ENCODE results near the gene TIE1. TPM values are rescaled to one million over a fixed set of nuclear protein-coding genes. Genes with fewer than 3 reads are reported as not detected.

The TIE1 gene
- total RNA-seq, 1 donor from 2014 or later, result 0.98 TPM

DNA sequence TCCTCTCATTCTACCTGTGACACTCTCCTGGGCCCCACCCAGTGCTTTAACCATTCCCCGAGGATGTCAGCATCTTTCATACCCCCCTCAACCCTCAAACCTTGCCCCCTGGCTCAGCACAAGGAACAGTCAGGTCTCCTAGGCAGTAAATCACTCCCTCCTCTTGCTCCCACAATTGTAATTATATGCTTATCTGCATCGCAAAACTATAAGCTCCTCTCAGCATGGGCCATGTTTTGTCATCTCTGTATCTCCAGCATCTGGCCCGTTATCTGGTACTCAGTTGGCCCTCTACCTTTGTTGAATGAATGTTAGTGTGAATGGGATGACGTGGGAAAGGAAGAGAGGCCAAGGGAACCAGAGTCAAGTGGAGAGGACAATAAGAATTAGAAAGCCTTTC lies 69.8 kb downstream of the TIE1 start:
- no peaks in the 10 kb centered on the region for H3K27me3 Mint-ChIP-seq (ENCODE audit: low read depth, unreplicated experiment)
- H2AFZ ChIP-seq (ENCODE audit: low read depth, low read length), result no peak overlapping the region
- H3K9ac ChIP-seq (ENCODE audit: low read length), result no peak overlapping the region
- FAIRE-seq (no peak), DNase-seq (ENCODE audit: low read depth) (no peak)
- H3K9me3 ChIP-seq (ENCODE audit: insufficient read depth, low read depth, low read length), result no peaks in the 10 kb centered on the region
- no peak for TF ChIP-seq EZH2 (IDR thresholded peaks at IDR 0.05; ENCODE audit: insufficient read depth, low read length)
- TF ChIP-seq, protein P1, sequence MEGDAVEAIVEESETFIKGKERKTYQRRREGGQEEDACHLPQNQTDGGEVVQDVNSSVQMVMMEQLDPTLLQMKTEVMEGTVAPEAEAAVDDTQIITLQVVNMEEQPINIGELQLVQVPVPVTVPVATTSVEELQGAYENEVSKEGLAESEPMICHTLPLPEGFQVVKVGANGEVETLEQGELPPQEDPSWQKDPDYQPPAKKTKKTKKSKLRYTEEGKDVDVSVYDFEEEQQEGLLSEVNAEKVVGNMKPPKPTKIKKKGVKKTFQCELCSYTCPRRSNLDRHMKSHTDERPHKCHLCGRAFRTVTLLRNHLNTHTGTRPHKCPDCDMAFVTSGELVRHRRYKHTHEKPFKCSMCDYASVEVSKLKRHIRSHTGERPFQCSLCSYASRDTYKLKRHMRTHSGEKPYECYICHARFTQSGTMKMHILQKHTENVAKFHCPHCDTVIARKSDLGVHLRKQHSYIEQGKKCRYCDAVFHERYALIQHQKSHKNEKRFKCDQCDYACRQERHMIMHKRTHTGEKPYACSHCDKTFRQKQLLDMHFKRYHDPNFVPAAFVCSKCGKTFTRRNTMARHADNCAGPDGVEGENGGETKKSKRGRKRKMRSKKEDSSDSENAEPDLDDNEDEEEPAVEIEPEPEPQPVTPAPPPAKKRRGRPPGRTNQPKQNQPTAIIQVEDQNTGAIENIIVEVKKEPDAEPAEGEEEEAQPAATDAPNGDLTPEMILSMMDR (IDR thresholded peaks at IDR 0.05; ENCODE audit: insufficient read depth, low read depth, low read length), result no peak
- no peak overlapping the region for H3K27ac ChIP-seq (ENCODE audit: low read depth, low read length)
- no peak overlapping the region for H3K4me3 Mint-ChIP-seq (ENCODE audit: unreplicated experiment)
- peaks cover 12% of the 10 kb centered on the region for H4K20me1 ChIP-seq (ENCODE audit: insufficient read depth, low read length)
- H3K4me2 ChIP-seq (ENCODE audit: low read length), result no peak overlapping the region
- H3K79me2 ChIP-seq (ENCODE audit: insufficient read depth, low read length), result peaks cover 36% of the 10 kb centered on the region
- H3K4me1 ChIP-seq (ENCODE audit: insufficient read depth, low read length), result peaks cover 43% of the 10 kb centered on the region
- no peak overlapping the region for H3K27ac Mint-ChIP-seq (ENCODE audit: unreplicated experiment)
- no peaks in the 10 kb centered on the region for H3K9me3 Mint-ChIP-seq (ENCODE audit: unreplicated experiment)
- H3K36me3 ChIP-seq (ENCODE audit: insufficient read depth, low read length), result no peaks in the 10 kb centered on the region
- no peaks in the 10 kb centered on the region for H3K27me3 ChIP-seq (ENCODE audit: insufficient read depth, low read length)
- peaks cover 3% of the 10 kb centered on the region for H3K36me3 Mint-ChIP-seq (ENCODE audit: low read depth, unreplicated experiment)
- peaks cover 15% of the 10 kb centered on the region for H3K4me1 Mint-ChIP-seq (ENCODE audit: low read depth, unreplicated experiment)
- no peak overlapping the region for H3K4me3 ChIP-seq (ENCODE audit: insufficient read depth, low read depth, low read length)

DNA sequence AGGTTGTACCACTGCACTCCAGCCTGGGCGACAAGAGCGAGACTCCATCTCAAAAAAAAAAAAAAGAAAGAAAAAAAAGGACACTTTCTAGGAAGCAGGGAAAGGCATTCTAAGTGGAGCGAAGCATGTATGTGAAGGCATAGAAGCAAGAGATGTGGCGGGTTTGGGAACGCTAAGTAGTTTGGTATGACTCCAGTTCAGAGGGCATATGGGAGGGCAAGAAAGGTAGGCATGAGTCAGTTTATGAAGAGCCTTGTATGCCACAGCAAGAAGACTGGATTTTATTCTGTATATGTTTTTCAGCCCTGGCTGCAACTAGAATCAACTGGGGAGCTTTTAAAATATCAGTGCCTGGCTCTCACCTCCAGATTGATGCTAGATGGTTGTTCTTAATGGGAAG lies 71.4 kb downstream of the TIE1 start:
- no peak overlapping the region for H2AFZ ChIP-seq (ENCODE audit: low read depth, low read length)
- H3K4me1 ChIP-seq (ENCODE audit: insufficient read depth, low read length), result peaks cover 27% of the 10 kb centered on the region
- Mint-ChIP-seq H3K27ac (ENCODE audit: unreplicated experiment) (no peak overlapping the region), H3K36me3 (ENCODE audit: low read depth, unreplicated experiment) (peaks cover 2% of the 10 kb centered on the region), H3K9me3 (ENCODE audit: unreplicated experiment) (no peaks in the 10 kb centered on the region), H3K4me3 (ENCODE audit: unreplicated experiment) (no peak overlapping the region), H3K27me3 (ENCODE audit: low read depth, unreplicated experiment) (no peaks in the 10 kb centered on the region), H3K4me1 (ENCODE audit: low read depth, unreplicated experiment) (peaks cover 6% of the 10 kb centered on the region)
- H3K27me3 ChIP-seq (ENCODE audit: insufficient read depth, low read length), result no peaks in the 10 kb centered on the region
- H3K27ac ChIP-seq (ENCODE audit: low read depth, low read length), result peak overlapping the region; percentile 78
- peaks cover 20% of the 10 kb centered on the region for H3K79me2 ChIP-seq (ENCODE audit: insufficient read depth, low read length)
- no peak overlapping the region for H3K4me3 ChIP-seq (ENCODE audit: insufficient read depth, low read depth, low read length)
- H3K36me3 ChIP-seq (ENCODE audit: insufficient read depth, low read length), result no peaks in the 10 kb centered on the region
- TF ChIP-seq EZH2 (IDR thresholded peaks at IDR 0.05; ENCODE audit: insufficient read depth, low read length), result no peak
- DNase-seq (ENCODE audit: low read depth), result no peak
- peak overlapping the region; percentile 56 for H3K4me2 ChIP-seq (ENCODE audit: low read length)
- no peaks in the 10 kb centered on the region for H3K9me3 ChIP-seq (ENCODE audit: insufficient read depth, low read depth, low read length)
- peak overlapping the region; percentile 13 for H3K9ac ChIP-seq (ENCODE audit: low read length)
- no peak for FAIRE-seq
- no peaks in the 10 kb centered on the region for H4K20me1 ChIP-seq (ENCODE audit: insufficient read depth, low read length)

Small RNAs within 50 kb of the gene (microRNA-seq; reads per million reads assigned to microRNA genes)
- gene MIR6734, result 8.5 reads per million, percentile 31 among the genes with 10 or more reads in this experiment

Other genes starting within 250 kb of the TIE1 start
- 70.1 and 81.6 TPM in 2 replicates for gene EBNA1BP2, start 128.7 kb upstream of the TIE1 start, total RNA-seq
- gene CFAP57, start 128.7 kb upstream of the TIE1 start, total RNA-seq, result 0.18 and 0.29 TPM in 2 replicates
- 0.36 and 0.64 TPM in 2 replicates for gene TMEM125, start 31.0 kb upstream of the TIE1 start, total RNA-seq
- gene C1orf210, start 15.4 kb upstream of the TIE1 start, total RNA-seq, result 0.50 and 0.84 TPM in 2 replicates
- gene MPL, start 36.8 kb downstream of the TIE1 start, total RNA-seq, result not detected in 2 replicates
- gene CDC20, start 58.0 kb downstream of the TIE1 start, total RNA-seq, result 7.0 and 14.5 TPM in 2 replicates
- gene ELOVL1, start 67.0 kb downstream of the TIE1 start, total RNA-seq, result 124 and 131 TPM in 2 replicates
- gene MED8, start 88.8 kb downstream of the TIE1 start, total RNA-seq, result 54.5 and 57.1 TPM in 2 replicates
- 28.5 and 30.0 TPM in 2 replicates for gene SZT2, start 88.9 kb downstream of the TIE1 start, total RNA-seq
- 24.2 and 31.0 TPM in 2 replicates for gene HYI, start 152.9 kb downstream of the TIE1 start, total RNA-seq
- 231 and 275 TPM in 2 replicates for gene PTPRF, start 229.9 kb downstream of the TIE1 start, total RNA-seq

All from astrocyte (in vitro differentiated cells and primary cell).